B cell (primary cell): ENCODE results near the gene SOX15. TPM values are rescaled to one million over a fixed set of nuclear protein-coding genes. Genes with fewer than 3 reads are reported as not detected.

Source experiments
- ATAC-seq: fragments of 200-7000 bp; cut with Tn5 transposase; one replicate; pipeline ENCODE4 v1.10.0; 2021; ENCODE audit warnings: low read depth, mild to moderate bottlenecking, moderate number of reproducible peaks, moderate library complexity
- CTCF ChIA-PET: fragments of 350-600 bp; sonication (Branson Sonifier 250); formaldehyde crosslinking; loops from one replicate; lab custom pipeline; 2021; ENCODE audit warnings: antibody characterized with exemption, inconsistent platforms; lab: Charles Lee
- POLR2A ChIA-PET: fragments of 350-600 bp; sonication (Branson Sonifier 250); formaldehyde crosslinking; loops from one replicate; lab custom pipeline; 2021; ENCODE audit warnings: antibody characterized with exemption; lab: Charles Lee
- DNase-seq: peaks from one replicate; pipeline ENCODE4 v3.0.0; 2013
- H2AFZ ChIP-seq: 2 replicates; pipeline ENCODE4 v1.6.1; 2012; ENCODE audit warnings: mild to moderate bottlenecking, low read depth, low read length; ENCODE audit not compliant: insufficient read depth, poor library complexity, severe bottlenecking
- H3K27ac ChIP-seq, 2 donors: 1 replicate in 1 of 2; 2 replicates in 1 of 2; pipeline ENCODE4 v1.5.1; 2012 to 2013; ENCODE audit warnings: low read length in 2 of 2, mild to moderate bottlenecking in 2 of 2, moderate library complexity in 1 of 2
- H3K27me3 ChIP-seq, 4 experiments: fragments of 200-600 bp in 1 of 4; sonication (generic) in 1 of 4; replicated peaks in 1 of 4; 1 replicate in 2 of 4; 2 replicates in 2 of 4; pipeline versions ENCODE4 v1.6.1 to v1.7.0; 2013 to 2016; ENCODE audit warnings: low read length in 3 of 4, mild to moderate bottlenecking in 2 of 4, mixed read lengths in 1 of 4, moderate library complexity in 1 of 4; ENCODE audit not compliant: insufficient read depth in 4 of 4, control insufficient read depth in 3 of 4; ENCODE audit errors: control extremely low read depth in 1 of 4
- H3K36me3 ChIP-seq, 2 experiments: replicated peaks in 1 of 2; 1 replicate in 1 of 2; 2 replicates in 1 of 2; pipeline versions ENCODE4 v1.6.1 to v1.7.1; 2013; ENCODE audit warnings: low read length in 1 of 2; ENCODE audit not compliant: insufficient read depth in 2 of 2, control insufficient read depth in 1 of 2; ENCODE audit errors: control extremely low read depth in 1 of 2, extremely low read depth in 1 of 2
- H3K4me1 ChIP-seq, 2 donors: fragments of 200-600 bp in 1 of 2; sonication (generic) in 1 of 2; 1 replicate in 1 of 2; 2 replicates in 1 of 2; pipeline versions ENCODE4 v1.5.1 to v1.6.1; 2013 to 2017; ENCODE audit warnings: low read length in 2 of 2; ENCODE audit not compliant: control insufficient read depth in 2 of 2, insufficient read depth in 2 of 2
- H3K4me2 ChIP-seq: replicated peaks from 2 replicates; pipeline ENCODE3; 2012; ENCODE audit warnings: mild to moderate bottlenecking, low read depth, low read length; ENCODE audit not compliant: poor library complexity, severe bottlenecking
- H3K4me3 ChIP-seq, 5 experiments: fragments of 200-600 bp in 1 of 5; sonication (generic) in 1 of 5; 1 replicate in 3 of 5; 2 replicates in 2 of 5; pipeline versions ENCODE4 v1.5.1 to v1.7.0; 2011 to 2016; ENCODE audit warnings: low read length in 4 of 5, mild to moderate bottlenecking in 4 of 5, low read depth in 2 of 5, control low read depth in 1 of 5, moderate library complexity in 1 of 5; ENCODE audit not compliant: insufficient read depth in 1 of 5; ENCODE audit errors: control extremely low read depth in 1 of 5, extremely low read depth in 1 of 5
- H3K79me2 ChIP-seq: fragments of 200-600 bp; sonication (generic); one replicate; pipeline ENCODE4 v1.6.0; 2016; ENCODE audit warnings: low read length; ENCODE audit not compliant: control insufficient read depth, insufficient read depth
- H3K9ac ChIP-seq: fragments of 200-600 bp; sonication (generic); 2 replicates; pipeline ENCODE4 v1.6.1; 2017; ENCODE audit warnings: mild to moderate bottlenecking, low read length, moderate library complexity
- H3K9me3 ChIP-seq, 3 donors: one replicate each; pipeline versions ENCODE4 v1.6.1 to v1.7.1; 2013; ENCODE audit warnings: low read length in 2 of 3; ENCODE audit not compliant: control insufficient read depth in 2 of 3, insufficient read depth in 1 of 3; ENCODE audit errors: control extremely low read depth in 1 of 3
- H4K20me1 ChIP-seq: 2 replicates; pipeline ENCODE4 v1.6.0; 2012; ENCODE audit warnings: mild to moderate bottlenecking, low read length; ENCODE audit not compliant: insufficient read depth, control insufficient read depth, poor library complexity, severe bottlenecking
- H3K27ac Mint-ChIP-seq: one replicate; pipeline ENCODE4 v1.8.0; 2021; ENCODE audit warnings: mixed read lengths
- H3K27me3 Mint-ChIP-seq: one replicate; pipeline ENCODE4 v1.8.0; 2021; ENCODE audit warnings: mixed read lengths
- H3K4me1 Mint-ChIP-seq: one replicate; pipeline ENCODE4 v1.8.0; 2021; ENCODE audit warnings: mixed read lengths
- H3K4me3 Mint-ChIP-seq: one replicate; pipeline ENCODE4 v1.8.0; 2021; ENCODE audit warnings: mixed read lengths
- H3K9me3 Mint-ChIP-seq: one replicate; pipeline ENCODE4 v1.8.0; 2022; ENCODE audit warnings: mixed read lengths; ENCODE audit not compliant: insufficient read depth
- CTCF ChIP-seq: fragments of 200-600 bp; IDR thresholded peaks from one replicate; pipeline ENCODE4 v1.8.0; 2022; ENCODE audit warnings: antibody characterized with exemption, mild to moderate bottlenecking
- EZH2 ChIP-seq: IDR thresholded peaks from 2 replicates; pipeline ENCODE4 v1.6.1; 2012; ENCODE audit warnings: borderline replicate concordance, low read depth, mild to moderate bottlenecking, moderate library complexity, low read length; ENCODE audit not compliant: insufficient read depth, poor library complexity, severe bottlenecking
- WGBS: methylation state at CpG from one replicate; pipeline ENCODE4 v1.1.5; 2013; ENCODE audit warnings: missing lambda C conversion rate; ENCODE audit not compliant: insufficient coverage; 5-methylcytosine and 5-hydroxymethylcytosine counted together
- intact Hi-C: fragments of 100-400 bp; cut with micrococcal nuclease; formaldehyde crosslinking; loops from one replicate; pipeline ENCODE4 v1.10.0; 2022
- polyA plus RNA-seq: library from polyadenylated mRNA; depleted of rRNA; stranded (reverse); fragments of >200 nt; gene quantifications from 2 replicates; pipeline ENCODE4 v1.2.3, GENCODE V29; 2012
- total RNA-seq, 2 donors: library from RNA; stranded (reverse); fragments of 120-200 nt in 1 of 2; gene quantifications; 1 replicate in 1 of 2; 2 replicates in 1 of 2; pipeline versions ENCODE4 v1.2.3 to v1.2.4, GENCODE V29; 2013 to 2022

SOX15 gene
- total and polyA plus RNA-seq, 2 donors (not counting 1 experiment from before 2014, with no cell fraction given) = 0.18 to 0.96 TPM

DNA sequence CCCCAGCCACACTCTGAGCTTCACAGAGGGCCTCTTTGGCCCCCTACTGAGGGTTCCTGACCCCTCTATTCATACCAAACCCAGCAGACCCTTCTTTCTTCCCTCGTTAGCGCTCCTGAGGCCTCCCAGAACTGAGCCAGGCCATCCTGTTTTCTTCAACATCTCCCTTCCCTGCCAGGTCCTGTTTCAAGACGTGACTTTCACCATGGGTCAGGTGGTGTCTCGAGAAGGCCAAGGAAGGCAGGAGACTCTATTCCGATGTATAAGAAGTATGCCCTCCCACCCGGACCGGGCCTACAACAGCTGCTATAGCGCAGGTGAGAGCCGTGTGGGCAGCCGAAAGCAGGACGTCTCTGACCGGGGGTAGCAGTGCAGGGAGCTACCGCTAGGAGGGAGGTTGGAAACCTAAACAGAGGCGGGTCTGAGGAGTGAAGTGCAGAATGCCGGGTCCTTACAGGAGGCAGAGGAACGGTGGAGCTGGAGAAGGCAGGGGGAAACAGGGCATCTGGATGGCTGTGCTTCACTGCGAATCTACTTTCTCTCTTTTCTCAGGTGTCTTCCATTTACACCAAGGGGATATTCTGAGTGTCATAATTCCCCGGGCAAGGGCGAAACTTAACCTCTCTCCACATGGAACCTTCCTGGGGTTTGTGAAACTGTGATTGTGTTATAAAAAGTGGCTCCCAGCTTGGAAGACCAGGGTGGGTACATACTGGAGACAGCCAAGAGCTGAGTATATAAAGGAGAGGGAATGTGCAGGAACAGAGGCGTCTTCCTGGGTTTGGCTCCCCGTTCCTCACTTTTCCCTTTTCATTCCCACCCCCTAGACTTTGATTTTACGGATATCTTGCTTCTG, 29.5 kb downstream of the SOX15 start:
- ATAC-seq (peak; percentile 26), DNase-seq (peak; percentile 76)
- Histone ChIP-seq H2AFZ (peak overlapping the region; percentile 81), H3K9ac (peak overlapping the region; percentile 8), H3K4me2 (peak overlapping the region; percentile 96), H3K79me2 (peaks cover 48% of the 10 kb centered on the region), H3K4me1 (peaks cover 41 to 61% of the 10 kb centered on the region in 2 donors), H3K9me3 (no peaks in the 10 kb centered on the region), H3K27me3 (no peaks in the 10 kb centered on the region), H3K36me3 (peaks cover 2 to 26% of the 10 kb centered on the region in 2 experiments), H3K27ac (peak overlapping the region; percentile 97), H4K20me1 (peaks cover 17% of the 10 kb centered on the region), H3K4me3 (peak overlapping the region in 4 of 5 experiments; percentile 79 to 95 (median 82))
- 11% methylated on average over 10 of the region's 22 CpGs for WGBS
- no peaks in the 10 kb centered on the region for H3K27me3 Mint-ChIP-seq
- peak overlapping the region; percentile 98 for H3K27ac Mint-ChIP-seq
- peaks cover 56% of the 10 kb centered on the region for H3K4me1 Mint-ChIP-seq
- POLR2A ChIA-PET = interaction anchor here (0.5 to 4.3 kb wide), 17 partner anchors 8 to 283 kb away, joined by 3 to 32 read pairs (median 4); partner anchors contain the start of genes MPDU1, POLR2A, TP53 and ZBTB4
- TF ChIP-seq EZH2 (no peak), CTCF (no peak)
- H3K9me3 Mint-ChIP-seq = no peaks in the 10 kb centered on the region
- H3K4me3 Mint-ChIP-seq = peak overlapping the region; percentile 97
- CTCF ChIA-PET = interaction anchor here (0.5 to 25.0 kb wide), 44 partner anchors 10 to 424 kb away, joined by 3 to 666 read pairs (median 5); partner anchors contain the start of genes ACAP1, CD68, FXR2 and MPDU1
- intact Hi-C loops = loop anchor here (1.0 to 5.0 kb wide), 11 partner anchors 8 to 323 kb away; partner anchors contain the start of genes ELP5, MPDU1, PHF23 and POLR2A
